Endodermal cell (in vitro differentiated cells): ENCODE data around the gene PRRC2A. TPM values are rescaled to one million over a fixed set of nuclear protein-coding genes. Genes with fewer than 3 reads are reported as not detected.

Source experiments
- DNase-seq: peaks from one replicate; pipeline ENCODE4 v3.0.0-alpha.2; 2017
- H3K27ac ChIP-seq: 2 replicates; pipeline ENCODE4 v1.5.1; 2013; ENCODE audit warnings: mild to moderate bottlenecking, low read depth, low read length, moderate library complexity
- H3K27me3 ChIP-seq: 2 replicates; pipeline ENCODE4 v1.6.1; 2013; ENCODE audit warnings: mild to moderate bottlenecking, low read length, moderate library complexity; ENCODE audit not compliant: insufficient read depth, control insufficient read depth, poor library complexity, severe bottlenecking
- H3K36me3 ChIP-seq: 2 replicates; pipeline ENCODE4 v1.7.0; 2013; ENCODE audit warnings: mild to moderate bottlenecking, low read length, moderate library complexity; ENCODE audit not compliant: control insufficient read depth, insufficient read depth
- H3K4me1 ChIP-seq: one replicate; pipeline ENCODE4 v1.7.0; 2013; ENCODE audit warnings: low read length; ENCODE audit not compliant: control insufficient read depth, insufficient read depth
- H3K4me3 ChIP-seq: 2 replicates; pipeline ENCODE4 v1.5.1; 2013; ENCODE audit warnings: mild to moderate bottlenecking, low read length, moderate library complexity
- H3K9ac ChIP-seq: 2 replicates; pipeline ENCODE4 v1.6.1; 2013; ENCODE audit warnings: mild to moderate bottlenecking, low read length, moderate library complexity; ENCODE audit not compliant: poor library complexity, severe bottlenecking; ENCODE audit errors: extremely low read depth
- H3K9me3 ChIP-seq: 2 replicates; pipeline ENCODE4 v1.6.1; 2013; ENCODE audit warnings: mild to moderate bottlenecking, low read length, moderate library complexity; ENCODE audit not compliant: control insufficient read depth
- H3K27ac Mint-ChIP-seq: 2 replicates; pipeline ENCODE4 v1.8.0; 2020; ENCODE audit warnings: mixed read lengths
- H3K27me3 Mint-ChIP-seq: 2 replicates; pipeline ENCODE4 v1.8.0; 2021; ENCODE audit warnings: mild to moderate bottlenecking, mixed read lengths; ENCODE audit not compliant: insufficient read depth
- H3K36me3 Mint-ChIP-seq: 2 replicates; pipeline ENCODE4 v1.8.0; 2020; ENCODE audit warnings: low read depth, mixed read lengths
- H3K4me1 Mint-ChIP-seq: 2 replicates; pipeline ENCODE4 v1.8.0; 2020; ENCODE audit warnings: mixed read lengths
- H3K4me3 Mint-ChIP-seq: 2 replicates; pipeline ENCODE4 v1.8.0; 2020; ENCODE audit warnings: mild to moderate bottlenecking, moderate library complexity, mixed read lengths
- H3K9me3 Mint-ChIP-seq: 2 replicates; pipeline ENCODE4 v1.8.0; 2020; ENCODE audit warnings: mild to moderate bottlenecking, mixed read lengths
- WGBS, 2 experiments: methylation state at CpG; one replicate each; pipeline versions ENCODE4 v1.1.5 to v1.1.7; 2013; ENCODE audit warnings: missing lambda C conversion rate in 2 of 2, mixed read lengths in 1 of 2; ENCODE audit not compliant: insufficient coverage in 1 of 2, insufficient read length in 1 of 2; 5-methylcytosine and 5-hydroxymethylcytosine counted together
- total RNA-seq, 2 donors: library from RNA; stranded (reverse); fragmentation: NEBNext Ultra II Directional in 1 of 2; extraction: Animal tissue kit (Norgen Biotek cat#: 25700) in 1 of 2; gene quantifications; 2 replicates in 1 of 2; 3 replicates in 1 of 2; pipeline ENCODE4 v1.2.1, GENCODE V29; 2021
- TF ChIP-seq, protein P1 (sequence below): fragments of 200-600 bp; sonication (generic); conservative IDR thresholded peaks from 2 replicates; pipeline ENCODE4 v1.5.0; 2021; ENCODE audit warnings: antibody characterized with exemption, mild to moderate bottlenecking

PRRC2A gene
- total RNA-seq, 2 donors from 2014 or later: 329 to 330 TPM

DNA sequence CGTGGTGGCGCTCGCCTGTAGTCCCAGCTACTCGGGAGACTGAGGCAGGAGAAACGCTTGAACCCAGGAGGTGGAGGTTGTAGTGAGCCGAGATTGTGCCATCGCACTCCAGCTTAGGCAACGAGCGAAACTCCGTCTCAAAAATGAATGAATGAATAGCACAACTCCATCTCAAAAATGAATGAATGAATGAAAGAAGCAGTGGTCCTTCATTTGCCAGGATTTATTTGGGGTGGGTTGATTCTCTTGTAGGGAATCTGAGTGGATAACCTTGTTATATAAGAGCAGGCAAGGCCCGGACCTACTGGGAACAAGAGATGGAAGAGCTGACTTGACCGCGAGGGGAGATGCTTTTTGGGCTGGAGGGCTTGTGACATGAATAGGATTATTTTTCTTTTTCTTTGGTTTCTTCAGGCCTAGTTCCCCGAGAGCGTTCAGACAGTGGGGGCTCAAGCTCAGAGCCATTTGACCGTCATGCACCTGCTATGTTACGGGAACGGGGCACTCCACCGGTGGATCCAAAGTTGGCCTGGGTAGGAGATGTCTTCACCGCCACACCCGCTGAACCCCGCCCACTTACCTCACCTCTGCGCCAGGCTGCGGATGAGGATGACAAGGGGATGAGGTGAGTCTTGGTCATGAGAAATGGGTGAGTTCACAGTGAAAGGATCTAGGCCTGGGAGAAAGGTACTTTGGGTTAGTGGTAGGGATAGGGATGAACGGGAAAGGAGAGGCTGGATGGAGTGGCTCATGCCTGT, 9.8 kb downstream of the PRRC2A start:
- Histone ChIP-seq H3K9me3 (no peaks in the 10 kb centered on the region), H3K4me3 (no peak overlapping the region), H3K4me1 (no peaks in the 10 kb centered on the region), H3K36me3 (peaks cover 95% of the 10 kb centered on the region), H3K27me3 (no peaks in the 10 kb centered on the region), H3K9ac (no peak overlapping the region), H3K27ac (no peak overlapping the region)
- no peaks in the 10 kb centered on the region for H3K27me3 Mint-ChIP-seq
- peak overlapping the region; percentile 44 for H3K27ac Mint-ChIP-seq
- TF ChIP-seq, protein P1, sequence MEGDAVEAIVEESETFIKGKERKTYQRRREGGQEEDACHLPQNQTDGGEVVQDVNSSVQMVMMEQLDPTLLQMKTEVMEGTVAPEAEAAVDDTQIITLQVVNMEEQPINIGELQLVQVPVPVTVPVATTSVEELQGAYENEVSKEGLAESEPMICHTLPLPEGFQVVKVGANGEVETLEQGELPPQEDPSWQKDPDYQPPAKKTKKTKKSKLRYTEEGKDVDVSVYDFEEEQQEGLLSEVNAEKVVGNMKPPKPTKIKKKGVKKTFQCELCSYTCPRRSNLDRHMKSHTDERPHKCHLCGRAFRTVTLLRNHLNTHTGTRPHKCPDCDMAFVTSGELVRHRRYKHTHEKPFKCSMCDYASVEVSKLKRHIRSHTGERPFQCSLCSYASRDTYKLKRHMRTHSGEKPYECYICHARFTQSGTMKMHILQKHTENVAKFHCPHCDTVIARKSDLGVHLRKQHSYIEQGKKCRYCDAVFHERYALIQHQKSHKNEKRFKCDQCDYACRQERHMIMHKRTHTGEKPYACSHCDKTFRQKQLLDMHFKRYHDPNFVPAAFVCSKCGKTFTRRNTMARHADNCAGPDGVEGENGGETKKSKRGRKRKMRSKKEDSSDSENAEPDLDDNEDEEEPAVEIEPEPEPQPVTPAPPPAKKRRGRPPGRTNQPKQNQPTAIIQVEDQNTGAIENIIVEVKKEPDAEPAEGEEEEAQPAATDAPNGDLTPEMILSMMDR: no peak
- 94 to 96% methylated on average over 25 of the region's 25 CpGs for WGBS, 2 experiments
- DNase-seq: no peak
- no peaks in the 10 kb centered on the region for H3K9me3 Mint-ChIP-seq
- H3K4me1 Mint-ChIP-seq: no peaks in the 10 kb centered on the region
- peaks cover 93% of the 10 kb centered on the region for H3K36me3 Mint-ChIP-seq
- no peak overlapping the region for H3K4me3 Mint-ChIP-seq

DNA sequence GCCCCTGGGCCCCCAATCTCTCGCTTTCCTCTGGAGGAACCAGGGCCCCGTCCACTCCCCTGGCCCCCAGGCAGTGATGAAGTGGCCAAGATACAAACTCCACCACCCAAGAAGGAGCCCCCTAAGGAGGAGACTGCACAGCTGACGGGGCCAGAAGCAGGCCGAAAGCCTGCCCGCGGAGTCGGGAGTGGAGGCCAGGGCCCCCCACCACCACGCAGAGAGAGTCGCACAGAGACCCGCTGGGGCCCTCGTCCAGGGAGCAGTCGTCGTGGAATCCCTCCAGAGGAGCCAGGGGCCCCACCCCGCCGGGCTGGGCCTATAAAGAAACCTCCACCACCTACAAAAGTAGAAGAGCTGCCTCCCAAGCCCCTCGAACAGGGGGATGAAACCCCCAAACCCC, 10.7 kb downstream of the PRRC2A start:
- 94 to 96% methylated on average over 9 to 16 of the region's 16 CpGs for WGBS, 2 experiments
- no peaks in the 10 kb centered on the region for H3K9me3 Mint-ChIP-seq
- Histone ChIP-seq H3K27ac (no peak overlapping the region), H3K36me3 (peaks cover 95% of the 10 kb centered on the region), H3K27me3 (no peaks in the 10 kb centered on the region), H3K4me3 (no peak overlapping the region), H3K9me3 (no peaks in the 10 kb centered on the region), H3K9ac (no peak overlapping the region), H3K4me1 (no peaks in the 10 kb centered on the region)
- no peaks in the 10 kb centered on the region for H3K27me3 Mint-ChIP-seq
- TF ChIP-seq, protein P1: no peak
- DNase-seq: no peak
- H3K27ac Mint-ChIP-seq: peak overlapping the region; percentile 44
- H3K4me1 Mint-ChIP-seq: no peaks in the 10 kb centered on the region
- no peak overlapping the region for H3K4me3 Mint-ChIP-seq
- H3K36me3 Mint-ChIP-seq: peaks cover 91% of the 10 kb centered on the region

DNA sequence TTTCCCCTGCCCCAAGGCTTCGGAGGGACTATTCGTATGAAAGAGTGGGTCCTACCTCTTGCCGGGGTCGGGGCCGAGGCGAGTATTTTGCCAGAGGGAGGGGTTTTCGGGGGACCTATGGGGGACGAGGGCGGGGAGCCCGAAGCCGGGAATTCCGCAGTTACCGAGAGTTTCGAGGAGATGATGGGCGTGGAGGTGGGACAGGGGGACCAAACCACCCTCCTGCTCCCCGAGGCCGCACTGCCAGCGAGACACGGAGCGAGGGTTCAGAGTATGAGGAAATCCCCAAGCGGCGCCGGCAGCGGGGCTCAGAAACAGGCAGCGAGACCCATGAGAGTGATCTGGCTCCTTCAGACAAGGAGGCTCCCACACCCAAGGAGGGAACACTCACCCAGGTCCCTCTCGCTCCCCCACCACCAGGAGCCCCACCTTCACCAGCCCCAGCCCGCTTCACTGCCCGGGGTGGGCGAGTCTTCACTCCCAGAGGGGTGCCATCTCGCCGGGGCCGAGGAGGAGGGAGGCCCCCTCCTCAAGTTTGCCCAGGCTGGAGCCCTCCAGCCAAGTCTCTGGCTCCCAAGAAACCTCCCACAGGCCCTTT, 11.3 kb downstream of the PRRC2A start:
- Histone ChIP-seq H3K4me3 (no peak overlapping the region), H3K9me3 (no peaks in the 10 kb centered on the region), H3K36me3 (peaks cover 95% of the 10 kb centered on the region), H3K27me3 (no peaks in the 10 kb centered on the region), H3K9ac (no peak overlapping the region), H3K27ac (peak overlapping the region; percentile 24), H3K4me1 (no peaks in the 10 kb centered on the region)
- H3K9me3 Mint-ChIP-seq: no peaks in the 10 kb centered on the region
- WGBS, 2 experiments: 96 to 98% methylated on average over 24 to 32 of the region's 32 CpGs
- no peak overlapping the region for H3K4me3 Mint-ChIP-seq
- no peaks in the 10 kb centered on the region for H3K27me3 Mint-ChIP-seq
- TF ChIP-seq, protein P1: no peak
- H3K4me1 Mint-ChIP-seq: no peaks in the 10 kb centered on the region
- no peak overlapping the region for H3K27ac Mint-ChIP-seq
- H3K36me3 Mint-ChIP-seq: peaks cover 91% of the 10 kb centered on the region
- DNase-seq: no peak
